Parathyroid adenoma (tissue), 2 donors: ENCODE measurements around the gene S100A16.
"Not testable (repeated sequence)": the region's sequence is repeated elsewhere in the genome, so short reads cannot be mapped to it uniquely, and the experiment has no call there.

ENCODE experiments used
- H2AFZ ChIP-seq: fragments of 300-600 bp; sonication (generic); one replicate; pipeline ENCODE4 v1.7.0; 2017; ENCODE audit warnings: antibody characterized with exemption, mild to moderate bottlenecking
- H3K27ac ChIP-seq: fragments of 300-600 bp; sonication (generic); one replicate; pipeline ENCODE4 v1.7.0; 2017
- H3K27me3 ChIP-seq: fragments of 300-600 bp; sonication (generic); one replicate; pipeline ENCODE4 v1.7.0; 2017; ENCODE audit warnings: low read length; ENCODE audit not compliant: control insufficient read depth, insufficient read depth
- H3K36me3 ChIP-seq: fragments of 300-600 bp; sonication (generic); one replicate; pipeline ENCODE4 v1.7.0; 2017; ENCODE audit warnings: low read length; ENCODE audit not compliant: control insufficient read depth, insufficient read depth
- H3K4me1 ChIP-seq: fragments of 300-600 bp; sonication (generic); one replicate; pipeline ENCODE4 v1.7.0; 2017; ENCODE audit warnings: control low read depth
- H3K4me2 ChIP-seq: fragments of 300-600 bp; sonication (generic); one replicate; pipeline ENCODE4 v1.7.0; 2017; ENCODE audit warnings: low read length
- H3K4me3 ChIP-seq: fragments of 300-600 bp; sonication (generic); one replicate; pipeline ENCODE4 v1.7.0; 2017; ENCODE audit warnings: low read depth, low read length
- H3K79me2 ChIP-seq: fragments of 300-600 bp; sonication (generic); one replicate; pipeline ENCODE4 v1.7.0; 2017; ENCODE audit warnings: control low read depth
- H3K9ac ChIP-seq: fragments of 300-600 bp; sonication (generic); one replicate; pipeline ENCODE4 v1.7.0; 2017; ENCODE audit warnings: mild to moderate bottlenecking
- H3K9me3 ChIP-seq: fragments of 300-600 bp; sonication (generic); one replicate; pipeline ENCODE4 v1.7.0; 2017; ENCODE audit warnings: low read length; ENCODE audit not compliant: control insufficient read depth
- TF ChIP-seq, protein P1 (sequence below): fragments of 300-600 bp; sonication (generic); IDR thresholded peaks from one replicate; pipeline ENCODE4 v1.7.0; 2017; ENCODE audit warnings: antibody characterized with exemption, mild to moderate bottlenecking
- donor health status: primary hyperparathyroidism.

Gene S100A16

DNA sequence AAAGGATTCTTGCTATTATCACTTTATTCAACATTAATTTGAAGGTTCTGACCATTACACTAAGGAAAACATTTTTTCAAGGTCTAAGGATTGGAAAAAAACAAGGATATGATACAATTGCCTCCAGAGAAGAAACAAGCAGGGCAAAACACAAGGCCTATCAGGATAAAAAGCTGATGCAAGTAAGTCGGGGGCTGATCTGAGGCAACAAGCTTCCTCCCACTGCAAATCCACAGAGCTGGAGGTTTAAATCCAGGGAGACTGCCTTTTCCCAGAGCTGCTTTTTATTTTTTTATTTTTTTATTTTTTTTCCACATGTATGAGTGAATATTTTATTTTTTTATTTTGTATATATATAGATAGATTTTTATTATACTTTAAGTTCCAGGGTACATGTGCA, 27.9 kb downstream of the S100A16 start:
- H3K36me3 ChIP-seq = no peaks in the 10 kb centered on the region
- H3K79me2 ChIP-seq = no peaks in the 10 kb centered on the region
- H2AFZ ChIP-seq = no peak overlapping the region
- no peaks in the 10 kb centered on the region for H3K27me3 ChIP-seq
- TF ChIP-seq, protein P1, sequence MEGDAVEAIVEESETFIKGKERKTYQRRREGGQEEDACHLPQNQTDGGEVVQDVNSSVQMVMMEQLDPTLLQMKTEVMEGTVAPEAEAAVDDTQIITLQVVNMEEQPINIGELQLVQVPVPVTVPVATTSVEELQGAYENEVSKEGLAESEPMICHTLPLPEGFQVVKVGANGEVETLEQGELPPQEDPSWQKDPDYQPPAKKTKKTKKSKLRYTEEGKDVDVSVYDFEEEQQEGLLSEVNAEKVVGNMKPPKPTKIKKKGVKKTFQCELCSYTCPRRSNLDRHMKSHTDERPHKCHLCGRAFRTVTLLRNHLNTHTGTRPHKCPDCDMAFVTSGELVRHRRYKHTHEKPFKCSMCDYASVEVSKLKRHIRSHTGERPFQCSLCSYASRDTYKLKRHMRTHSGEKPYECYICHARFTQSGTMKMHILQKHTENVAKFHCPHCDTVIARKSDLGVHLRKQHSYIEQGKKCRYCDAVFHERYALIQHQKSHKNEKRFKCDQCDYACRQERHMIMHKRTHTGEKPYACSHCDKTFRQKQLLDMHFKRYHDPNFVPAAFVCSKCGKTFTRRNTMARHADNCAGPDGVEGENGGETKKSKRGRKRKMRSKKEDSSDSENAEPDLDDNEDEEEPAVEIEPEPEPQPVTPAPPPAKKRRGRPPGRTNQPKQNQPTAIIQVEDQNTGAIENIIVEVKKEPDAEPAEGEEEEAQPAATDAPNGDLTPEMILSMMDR = no peak
- no peak overlapping the region for H3K27ac ChIP-seq
- no peak overlapping the region for H3K4me3 ChIP-seq
- no peak overlapping the region for H3K9ac ChIP-seq
- H3K9me3 ChIP-seq = no peaks in the 10 kb centered on the region
- no peak overlapping the region for H3K4me2 ChIP-seq
- no peaks in the 10 kb centered on the region for H3K4me1 ChIP-seq

DNA sequence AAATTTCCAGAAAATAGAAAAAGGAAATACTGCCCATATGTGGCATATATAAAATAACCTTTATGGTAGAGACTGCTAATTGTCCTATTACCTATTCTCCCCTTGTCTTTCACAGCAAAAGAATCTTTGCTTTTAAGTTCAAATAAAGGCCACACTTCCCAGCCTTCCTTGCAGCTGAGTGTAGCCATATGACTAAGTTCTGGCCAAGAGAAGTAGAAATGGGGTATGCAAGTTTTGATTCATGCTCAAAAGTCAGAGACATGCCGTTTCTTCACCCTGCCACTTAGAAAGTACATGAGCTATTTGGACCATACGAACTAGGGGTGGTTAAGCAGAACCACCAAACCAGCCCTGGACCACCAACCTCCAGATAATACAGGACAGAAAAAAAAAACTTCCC, 29.0 kb downstream of the S100A16 start:
- H3K79me2 ChIP-seq = no peaks in the 10 kb centered on the region
- no peak overlapping the region for H3K27ac ChIP-seq
- no peak overlapping the region for H3K4me2 ChIP-seq
- no peak overlapping the region for H3K9ac ChIP-seq
- TF ChIP-seq, protein P1 = no peak
- H3K4me1 ChIP-seq = no peaks in the 10 kb centered on the region
- H3K27me3 ChIP-seq = no peaks in the 10 kb centered on the region
- H3K36me3 ChIP-seq = no peaks in the 10 kb centered on the region
- no peak overlapping the region for H3K4me3 ChIP-seq
- H2AFZ ChIP-seq = no peak overlapping the region
- H3K9me3 ChIP-seq = no peaks in the 10 kb centered on the region

DNA sequence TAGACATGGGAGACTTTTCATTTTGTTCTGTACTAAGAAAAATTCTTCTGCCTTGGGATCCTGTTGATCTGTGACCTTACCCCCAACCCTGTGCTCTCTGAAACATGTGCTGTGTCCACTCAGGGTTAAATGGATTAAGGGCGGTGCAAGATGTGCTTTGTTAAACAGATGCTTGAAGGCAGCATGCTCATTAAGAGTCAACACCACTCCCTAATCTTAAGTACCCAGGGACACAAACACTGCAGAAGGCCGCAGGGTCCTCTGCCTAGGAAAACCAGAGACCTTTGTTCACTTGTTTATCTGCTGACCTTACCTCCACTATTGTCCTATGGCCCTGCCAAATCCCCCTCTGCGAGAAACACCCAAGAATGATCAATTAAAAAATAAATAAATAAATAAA, 29.4 kb downstream of the S100A16 start:
- H3K79me2 ChIP-seq = not testable (repeated sequence)

DNA sequence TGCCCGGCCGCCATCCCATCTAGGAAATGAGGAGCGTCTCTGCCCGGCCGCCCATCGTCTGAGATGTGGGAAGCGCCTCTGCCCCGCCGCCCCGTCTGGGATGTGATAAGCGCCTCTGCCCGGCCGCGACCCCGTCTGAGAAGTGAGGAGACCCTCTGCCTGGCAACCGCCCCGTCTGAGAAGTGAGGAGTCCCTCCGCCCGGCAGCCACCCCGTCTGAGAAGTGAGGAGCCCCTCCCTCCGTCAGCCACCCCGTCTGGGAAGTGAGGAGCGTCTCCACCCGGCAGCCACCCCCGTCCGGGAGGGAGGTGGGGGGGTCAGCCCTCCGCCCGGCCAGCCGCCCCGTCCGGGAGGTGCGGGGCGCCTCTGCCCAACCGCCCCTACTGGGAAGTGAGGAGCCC, 30.1 kb downstream of the S100A16 start:
- H2AFZ ChIP-seq, H3K4me3 ChIP-seq, H3K27me3 ChIP-seq, H3K4me2 ChIP-seq, H3K4me1 ChIP-seq, H3K36me3 ChIP-seq, H3K9me3 ChIP-seq, H3K27ac ChIP-seq, H3K9ac ChIP-seq, H3K79me2 ChIP-seq: not testable (repeated sequence)

More for the DNA sequence above, 29.4 kb downstream of the S100A16 start:
- not testable (repeated sequence) for H3K4me1 ChIP-seq, H3K9ac ChIP-seq, H2AFZ ChIP-seq, H3K9me3 ChIP-seq, H3K4me3 ChIP-seq, H3K27me3 ChIP-seq, H3K4me2 ChIP-seq, H3K36me3 ChIP-seq, H3K27ac ChIP-seq

DNA sequence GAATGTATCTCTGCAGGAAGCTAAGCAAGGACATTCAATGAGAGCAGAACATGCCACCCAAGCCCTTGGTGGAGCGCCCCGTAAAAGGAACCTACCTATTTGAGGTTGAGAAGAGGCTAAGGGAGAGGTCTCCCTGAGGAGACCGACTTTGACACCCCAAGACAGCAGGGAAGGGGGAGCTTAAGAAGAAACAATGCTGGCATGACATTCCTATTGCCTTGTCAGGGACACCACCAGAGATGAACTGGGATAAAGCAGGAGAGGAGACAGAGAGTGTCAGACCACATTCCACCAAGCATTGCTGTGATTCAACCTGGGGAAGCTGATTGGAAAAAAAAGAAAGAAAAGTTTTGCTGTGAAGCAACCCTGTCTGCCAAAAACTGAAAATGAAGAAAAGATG, 34.0 kb downstream of the S100A16 start:
- Histone ChIP-seq H3K4me2 (no peak overlapping the region), H3K79me2 (no peaks in the 10 kb centered on the region), H3K4me3 (no peak overlapping the region), H3K36me3 (no peaks in the 10 kb centered on the region), H3K4me1 (no peaks in the 10 kb centered on the region), H2AFZ (no peak overlapping the region), H3K27ac (no peak overlapping the region), H3K27me3 (no peaks in the 10 kb centered on the region), H3K9me3 (no peaks in the 10 kb centered on the region), H3K9ac (no peak overlapping the region)
- TF ChIP-seq, protein P1 = no peak

DNA sequence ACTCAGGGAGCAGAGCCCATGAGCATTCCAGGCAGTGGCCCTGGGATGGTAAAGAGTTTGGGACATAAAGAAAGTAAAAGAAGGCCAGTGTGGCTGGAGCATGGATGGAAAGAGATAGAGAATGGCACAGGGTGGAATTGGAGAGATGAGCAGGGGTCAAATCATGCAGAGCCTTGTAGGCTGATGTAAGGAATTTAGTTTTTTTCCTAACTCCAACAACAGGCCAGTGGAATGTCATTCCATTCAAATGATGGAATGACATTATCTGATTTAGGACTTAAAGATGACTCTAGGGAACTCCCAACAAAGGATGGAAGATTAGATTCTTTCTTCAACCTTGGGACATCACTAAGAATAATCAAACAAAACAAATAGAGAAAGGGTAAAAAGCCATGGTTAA, 34.4 kb downstream of the S100A16 start:
- Histone ChIP-seq H2AFZ (no peak overlapping the region), H3K9me3 (no peaks in the 10 kb centered on the region), H3K79me2 (no peaks in the 10 kb centered on the region), H3K9ac (no peak overlapping the region), H3K27ac (no peak overlapping the region), H3K4me3 (no peak overlapping the region), H3K36me3 (no peaks in the 10 kb centered on the region), H3K27me3 (no peaks in the 10 kb centered on the region), H3K4me2 (no peak overlapping the region), H3K4me1 (no peaks in the 10 kb centered on the region)
- TF ChIP-seq, protein P1 = no peak
